ENCODE measurements around the gene CTXN1. TPM values are rescaled to one million over a fixed set of nuclear protein-coding genes. Genes with fewer than 3 reads are reported as not detected.

The CTXN1 gene
- total and polyA plus RNA-seq, 2 donors (not counting 3 experiments of a cell fraction or from before 2014, with no cell fraction given), result 16.0 to 27.6 TPM

- H3K4me3 ChIP-seq (replicated peaks in 1 of 3; ENCODE audit: insufficient read depth in 1 of 3, low read depth in 1 of 3, low read length in 3 of 3), result no peak overlapping the region
- intact Hi-C loops (cut with micrococcal nuclease), result no loop called here
- no peaks in the 10 kb centered on the region for H3K9me1 ChIP-seq (replicated peaks; ENCODE audit: control insufficient read depth, extremely low read depth, insufficient read depth, low read length)
- no peak overlapping the region for H3K4me2 ChIP-seq (ENCODE audit: insufficient read depth, low read length)
- no peak for FAIRE-seq
- H3K9ac ChIP-seq (replicated peaks; ENCODE audit: extremely low read depth, insufficient read depth, low read length), result no peak overlapping the region
- no peaks in the 10 kb centered on the region for H3K36me3 ChIP-seq (ENCODE audit: control insufficient read depth in 2 of 2, extremely low read depth in 1 of 2, insufficient read depth in 2 of 2, low read length in 2 of 2)
- dilution Hi-C loops (cut with MboI; ENCODE audit: extremely low pct_ligation_motif_present, low sequenced_read_pairs), result no loop called here
- peaks cover 5% of the 10 kb centered on the region for H3K4me1 ChIP-seq (ENCODE audit: control insufficient read depth, extremely low read depth, insufficient read depth, low read length)
- H3K27ac ChIP-seq (ENCODE audit: insufficient read depth, low read depth, low read length), result no peak overlapping the region
- DNase-seq (ENCODE audit: low read depth, low spot score), result no peak
- H3K9me3 ChIP-seq (replicated peaks; ENCODE audit: control insufficient read depth, insufficient read depth, low read length), result no peaks in the 10 kb centered on the region
- no TSS peak for BruUV-seq (replicated peaks)
- no peak for TF ChIP-seq JUN (IDR thresholded peaks at IDR 0.05; ENCODE audit: borderline replicate concordance, insufficient read depth, insufficient read length, low read depth)
- TF ChIP-seq POLR2A (IDR thresholded peaks at IDR 0.05; ENCODE audit: low read depth, low read length), result no peak
- TF ChIP-seq GATA2 (IDR thresholded peaks at IDR 0.05; ENCODE audit: insufficient read depth, insufficient read length, low read depth, low read length), result no peak
- no peak for TF ChIP-seq MAX (IDR thresholded peaks at IDR 0.05; ENCODE audit: insufficient read depth, insufficient read length)
- TF ChIP-seq EZH2 (IDR thresholded peaks at IDR 0.05; ENCODE audit: borderline replicate concordance, low read depth, low read length, severe bottlenecking), result no peak
- no peak for TF ChIP-seq POLR2AphosphoS5 (IDR thresholded peaks at IDR 0.05; ENCODE audit: insufficient read depth, low read depth, low read length)
- TF ChIP-seq FOS (IDR thresholded peaks at IDR 0.05; ENCODE audit: borderline replicate concordance, insufficient read depth, low read length), result no peak
- no peak for TF ChIP-seq CTCF (IDR thresholded peaks at IDR 0.05; ENCODE audit: extremely low read depth in 1 of 2, insufficient read depth in 1 of 2, low read depth in 1 of 2, low read length in 2 of 2)
- no peak for TF ChIP-seq MYC (IDR thresholded peaks at IDR 0.05; ENCODE audit: low read depth, low read length)
- H4K20me1 ChIP-seq (replicated peaks; ENCODE audit: control insufficient read depth, extremely low read depth, insufficient read depth, low read length), result no peaks in the 10 kb centered on the region
- H3K79me2 ChIP-seq (ENCODE audit: control insufficient read depth, insufficient read depth, low read length), result no peaks in the 10 kb centered on the region
- H3K27me3 ChIP-seq (ENCODE audit: control insufficient read depth in 2 of 2, insufficient read depth in 2 of 2, low read length in 2 of 2), result no peaks in the 10 kb centered on the region
- POLR2A ChIA-PET, result interaction anchor here (1.5 kb wide), 1 partner anchor 9 kb away, joined by 4 read pairs; no protein-coding TSS in a partner anchor
- H2AFZ ChIP-seq (ENCODE audit: low read depth, low read length), result no peak overlapping the region
- CTCF ChIA-PET, result interaction anchor here (1.6 to 4.6 kb wide), 2 partner anchors 9 to 48 kb away, joined by 6 to 33 read pairs; partner anchors contain the start of gene TIMM44
Measured at GRCh38 chr19:7953576-7953975, 27.6 kb upstream of the CTXN1 start.
